HG02884 (cell line): ENCODE data around the gene SOX13.

ENCODE experiments used
- ATAC-seq: cut with Tn5 transposase; IDR thresholded peaks from one replicate; pipeline ENCODE4 v1.9.1; 2021; ENCODE audit warnings: mild to moderate bottlenecking, moderate library complexity; ENCODE audit not compliant: unreplicated experiment

SOX13 gene

GRCh38 chr1:204128964-204129896, 56.3 kb downstream of the SOX13 start:
- ATAC-seq = no peak

GRCh38 chr1:204130178-204130577, 57.3 kb downstream of the SOX13 start:
- no peak for ATAC-seq

GRCh38 chr1:204130981-204131892, 58.3 kb downstream of the SOX13 start:
- no peak for ATAC-seq

- no peak for ATAC-seq
Observed at GRCh38 chr1:204131978-204132377, 59.1 kb downstream of the SOX13 start.

- no peak for ATAC-seq
Observed at GRCh38 chr1:204132718-204133117, 59.8 kb downstream of the SOX13 start.

GRCh38 chr1:204134103-204134502, 61.2 kb downstream of the SOX13 start:
- ATAC-seq = no peak

GRCh38 chr1:204136814-204137213, 63.9 kb downstream of the SOX13 start:
- no peak for ATAC-seq

GRCh38 chr1:204139088-204139487, 66.2 kb downstream of the SOX13 start:
- ATAC-seq = no peak

GRCh38 chr1:204139952-204140351, 67.0 kb downstream of the SOX13 start:
- ATAC-seq = no peak

GRCh38 chr1:204141131-204141530, 68.2 kb downstream of the SOX13 start:
- no peak for ATAC-seq

- ATAC-seq = no peak
Observed at GRCh38 chr1:204142032-204142974, 69.4 kb downstream of the SOX13 start.

- ATAC-seq = no peak
Observed at GRCh38 chr1:204143276-204144041, 70.5 kb downstream of the SOX13 start.

- ATAC-seq = no peak
Observed at GRCh38 chr1:204145033-204145504, 72.2 kb downstream of the SOX13 start.

- ATAC-seq = no peak
Observed at GRCh38 chr1:204146309-204146708, 73.4 kb downstream of the SOX13 start.

GRCh38 chr1:204146965-204147364, 74.0 kb downstream of the SOX13 start:
- ATAC-seq = no peak

- ATAC-seq = no peak
Observed at GRCh38 chr1:204147406-204148383, 74.8 kb downstream of the SOX13 start.

- ATAC-seq = no peak
Observed at GRCh38 chr1:204149107-204149506, 76.2 kb downstream of the SOX13 start.
